ENCODE results near the gene GUK1. TPM values are rescaled to one million over a fixed set of nuclear protein-coding genes. Genes with fewer than 3 reads are reported as not detected.

The GUK1 gene
- total and polyA plus RNA-seq, 4 donors = 247 to 973 (median 454) TPM

GRCh38 chr1:228095938-228096337 is 44.1 kb upstream of the GUK1 start:
- Histone ChIP-seq H3K4me1 (ENCODE audit: control insufficient read depth in 1 of 2, insufficient read depth in 2 of 2, low read length in 2 of 2) (no peaks in the 10 kb centered on the region), H3K36me3 (ENCODE audit: control insufficient read depth in 1 of 2, insufficient read depth in 2 of 2, low read length in 1 of 2) (peaks cover 0 to 13% of the 10 kb centered on the region in 2 donors)
- no peak for DNase-seq

GRCh38 chr1:228096416-228097332 is 43.4 kb upstream of the GUK1 start:
- no peak for DNase-seq
- H3K4me1 ChIP-seq (ENCODE audit: control insufficient read depth in 1 of 2, insufficient read depth in 2 of 2, low read length in 2 of 2) = no peaks in the 10 kb centered on the region
- intact Hi-C loops (cut with DNase I) = no loop called here
- peaks cover 2% of the 10 kb centered on the region for H3K9me3 ChIP-seq (ENCODE audit: control insufficient read depth, low read length)
- peaks cover 0 to 13% of the 10 kb centered on the region in 2 donors for H3K36me3 ChIP-seq (ENCODE audit: control insufficient read depth in 1 of 2, insufficient read depth in 2 of 2, low read length in 1 of 2)
- ATAC-seq (ENCODE audit: low FRiP score) = no peak
- no peaks in the 10 kb centered on the region for H3K27me3 ChIP-seq (ENCODE audit: control insufficient read depth in 1 of 2, insufficient read depth in 2 of 2, low read length in 1 of 2)
- H3K4me3 ChIP-seq (ENCODE audit: low read length in 2 of 2) = no peak overlapping the region
- H3K27ac ChIP-seq (ENCODE audit: low read depth in 1 of 2, low read length in 2 of 2) = no peak overlapping the region
- 93 to 94% methylated on average over 13 of the region's 13 CpGs for WGBS, 2 donors

More at GRCh38 chr1:228095938-228096337, 44.1 kb upstream of the GUK1 start:
- H3K27ac ChIP-seq (ENCODE audit: low read depth in 1 of 2, low read length in 2 of 2) = no peak overlapping the region
- ATAC-seq (ENCODE audit: low FRiP score) = no peak
- H3K4me3 ChIP-seq (ENCODE audit: low read length in 2 of 2) = no peak overlapping the region
- 94 to 96% methylated on average over 8 of the region's 8 CpGs for WGBS, 2 donors
- no peaks in the 10 kb centered on the region for H3K27me3 ChIP-seq (ENCODE audit: control insufficient read depth in 1 of 2, insufficient read depth in 2 of 2, low read length in 1 of 2)
- peaks cover 2% of the 10 kb centered on the region for H3K9me3 ChIP-seq (ENCODE audit: control insufficient read depth, low read length)
- intact Hi-C loops (cut with DNase I) = no loop called here

GRCh38 chr1:228097333-228098081 is 42.6 kb upstream of the GUK1 start:
- no peaks in the 10 kb centered on the region for H3K4me1 ChIP-seq (ENCODE audit: control insufficient read depth in 1 of 2, insufficient read depth in 2 of 2, low read length in 2 of 2)
- 89 to 91% methylated on average over 34 of the region's 34 CpGs for WGBS, 2 donors
- peaks cover 0 to 13% of the 10 kb centered on the region in 2 donors for H3K36me3 ChIP-seq (ENCODE audit: control insufficient read depth in 1 of 2, insufficient read depth in 2 of 2, low read length in 1 of 2)

GRCh38 chr1:228098323-228098931 is 41.7 kb upstream of the GUK1 start:
- intact Hi-C loops (cut with DNase I) = no loop called here
- ATAC-seq (ENCODE audit: low FRiP score) = no peak
- peaks cover 0 to 13% of the 10 kb centered on the region in 2 donors for H3K36me3 ChIP-seq (ENCODE audit: control insufficient read depth in 1 of 2, insufficient read depth in 2 of 2, low read length in 1 of 2)
- H3K9me3 ChIP-seq (ENCODE audit: control insufficient read depth, low read length) = peaks cover 2% of the 10 kb centered on the region
- H3K27ac ChIP-seq (ENCODE audit: low read depth in 1 of 2, low read length in 2 of 2) = no peak overlapping the region
- no peak overlapping the region for H3K4me3 ChIP-seq (ENCODE audit: low read length in 2 of 2)
- WGBS, 2 donors = 83 to 86% methylated on average over 28 of the region's 28 CpGs
- no peaks in the 10 kb centered on the region for H3K4me1 ChIP-seq (ENCODE audit: control insufficient read depth in 1 of 2, insufficient read depth in 2 of 2, low read length in 2 of 2)
- no peak for DNase-seq
- no peaks in the 10 kb centered on the region for H3K27me3 ChIP-seq (ENCODE audit: control insufficient read depth in 1 of 2, insufficient read depth in 2 of 2, low read length in 1 of 2)

More at GRCh38 chr1:228097333-228098081, 42.6 kb upstream of the GUK1 start:
- Histone ChIP-seq H3K9me3 (ENCODE audit: control insufficient read depth, low read length) (peaks cover 2% of the 10 kb centered on the region), H3K27me3 (ENCODE audit: control insufficient read depth in 1 of 2, insufficient read depth in 2 of 2, low read length in 1 of 2) (no peaks in the 10 kb centered on the region), H3K27ac (ENCODE audit: low read depth in 1 of 2, low read length in 2 of 2) (no peak overlapping the region), H3K4me3 (ENCODE audit: low read length in 2 of 2) (no peak overlapping the region)
- no peak for DNase-seq
- intact Hi-C loops (cut with DNase I) = no loop called here
- ATAC-seq (ENCODE audit: low FRiP score) = no peak

- Histone ChIP-seq H3K27me3 (ENCODE audit: control insufficient read depth in 1 of 2, insufficient read depth in 2 of 2, low read length in 1 of 2) (no peaks in the 10 kb centered on the region), H3K27ac (ENCODE audit: low read depth in 1 of 2, low read length in 2 of 2) (no peak overlapping the region), H3K4me1 (ENCODE audit: control insufficient read depth in 1 of 2, insufficient read depth in 2 of 2, low read length in 2 of 2) (no peaks in the 10 kb centered on the region), H3K36me3 (ENCODE audit: control insufficient read depth in 1 of 2, insufficient read depth in 2 of 2, low read length in 1 of 2) (peaks cover 0 to 13% of the 10 kb centered on the region in 2 donors), H3K4me3 (ENCODE audit: low read length in 2 of 2) (no peak overlapping the region), H3K9me3 (ENCODE audit: control insufficient read depth, low read length) (peaks cover 2% of the 10 kb centered on the region)
- no peak for DNase-seq
- no peak for ATAC-seq (ENCODE audit: low FRiP score)
- 62 to 72% methylated on average over 4 of the region's 4 CpGs for WGBS, 2 donors
- intact Hi-C loops (cut with DNase I) = no loop called here
Measured at GRCh38 chr1:228099331-228099732, 40.7 kb upstream of the GUK1 start.

- H3K36me3 ChIP-seq (ENCODE audit: control insufficient read depth in 1 of 2, insufficient read depth in 2 of 2, low read length in 1 of 2) = peaks cover 0 to 13% of the 10 kb centered on the region in 2 donors
- DNase-seq = no peak
- intact Hi-C loops (cut with DNase I) = loop anchor here in 1 of 2 donors (10.0 kb wide), 1 partner anchor 366 kb away; the partner anchor contains the start of genes JMJD4 and SNAP47
Measured at GRCh38 chr1:228100822-228101613, 39.1 kb upstream of the GUK1 start.

GRCh38 chr1:228101614-228101993 is 38.5 kb upstream of the GUK1 start:
- DNase-seq (no peak), ATAC-seq (ENCODE audit: low FRiP score) (no peak)
- WGBS, 2 donors = 47 to 50% methylated on average over 14 to 15 of the region's 15 CpGs
- Histone ChIP-seq H3K9me3 (ENCODE audit: control insufficient read depth, low read length) (no peaks in the 10 kb centered on the region), H3K4me3 (ENCODE audit: low read length in 2 of 2) (no peak overlapping the region), H3K27me3 (ENCODE audit: control insufficient read depth in 1 of 2, insufficient read depth in 2 of 2, low read length in 1 of 2) (no peaks in the 10 kb centered on the region), H3K36me3 (ENCODE audit: control insufficient read depth in 1 of 2, insufficient read depth in 2 of 2, low read length in 1 of 2) (peaks cover 0 to 11% of the 10 kb centered on the region in 2 donors), H3K27ac (ENCODE audit: low read depth in 1 of 2, low read length in 2 of 2) (no peak overlapping the region), H3K4me1 (ENCODE audit: control insufficient read depth in 1 of 2, insufficient read depth in 2 of 2, low read length in 2 of 2) (no peaks in the 10 kb centered on the region)
- intact Hi-C loops (cut with DNase I) = loop anchor here in 1 of 2 donors (10.0 kb wide), 1 partner anchor 367 kb away; the partner anchor contains the start of genes JMJD4 and SNAP47

More at GRCh38 chr1:228100822-228101613, 39.1 kb upstream of the GUK1 start:
- Histone ChIP-seq H3K9me3 (ENCODE audit: control insufficient read depth, low read length) (no peaks in the 10 kb centered on the region), H3K27me3 (ENCODE audit: control insufficient read depth in 1 of 2, insufficient read depth in 2 of 2, low read length in 1 of 2) (no peaks in the 10 kb centered on the region), H3K4me3 (ENCODE audit: low read length in 2 of 2) (no peak overlapping the region), H3K4me1 (ENCODE audit: control insufficient read depth in 1 of 2, insufficient read depth in 2 of 2, low read length in 2 of 2) (no peaks in the 10 kb centered on the region), H3K27ac (ENCODE audit: low read depth in 1 of 2, low read length in 2 of 2) (no peak overlapping the region)
- ATAC-seq (ENCODE audit: low FRiP score) = no peak
- WGBS, 2 donors = 73 to 74% methylated on average over 12 of the region's 12 CpGs

Data from aorta (tissue), 5 donors.